ENCODE data around the gene SLC25A30. TPM values are rescaled to one million over a fixed set of nuclear protein-coding genes. Genes with fewer than 3 reads are reported as not detected.

The SLC25A30 gene
- total and polyA plus RNA-seq, 9 of the 15 experiments (the other 6 are each of a cell fraction or from before 2014, with no cell fraction given) = 1.1 to 11.1 (median 5.6) TPM

DNA sequence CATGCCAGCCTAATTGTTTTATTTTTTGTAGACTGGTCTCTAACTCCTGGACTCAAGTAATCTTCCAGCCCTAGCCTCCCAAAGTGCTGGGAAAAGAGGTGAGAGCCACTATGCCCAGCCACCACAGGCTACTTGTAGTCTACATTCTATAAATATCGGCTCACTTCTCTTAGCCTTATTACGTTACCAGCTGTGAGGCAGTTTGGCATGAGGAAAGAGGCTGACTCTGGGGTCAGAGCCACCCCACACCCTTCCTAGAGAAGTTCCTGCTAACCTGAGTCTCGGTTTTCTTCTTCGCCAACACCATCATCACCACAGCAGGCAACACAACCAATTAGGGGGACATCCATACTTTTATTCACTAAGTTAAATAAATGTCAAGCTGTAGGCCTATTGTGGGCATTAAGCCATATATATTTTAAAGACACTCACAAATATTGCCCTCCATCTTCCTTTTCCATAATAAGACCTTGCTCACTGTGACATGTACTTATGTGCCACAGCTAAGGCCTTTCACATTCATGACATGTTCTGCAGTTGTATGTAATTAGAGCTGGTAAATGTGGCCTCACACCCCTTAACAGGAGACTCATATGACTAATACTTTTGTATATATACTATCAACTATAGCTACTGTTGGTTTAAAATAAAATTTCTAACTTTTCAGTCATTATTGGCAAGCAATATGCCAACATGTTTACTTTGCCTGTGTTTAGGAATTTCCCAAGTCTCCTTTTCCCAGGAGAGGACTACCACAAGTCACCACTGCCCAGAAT is 5.7 kb downstream of the SLC25A30 start:
- Histone ChIP-seq H3K9me1 (ENCODE audit: control insufficient read depth, insufficient read depth, low read length) (peaks cover 3% of the 10 kb centered on the region), H4K20me1 (replicated peaks; ENCODE audit: control insufficient read depth, insufficient read depth, low read length) (no peaks in the 10 kb centered on the region), H3K79me2 (ENCODE audit: control insufficient read depth, insufficient read depth, low read length) (peaks cover 12% of the 10 kb centered on the region; the same call in 2 of the 3 replicates), H3K9me3 (replicated peaks; ENCODE audit: control insufficient read depth, insufficient read depth, low read depth, low read length) (no peaks in the 10 kb centered on the region), H3K4me3 (no peak overlapping the region), H3K9ac (ENCODE audit: insufficient read depth in 1 of 2, low read depth in 2 of 2, low read length in 2 of 2) (no peak overlapping the region), H3K27me3 (ENCODE audit: control insufficient read depth in 2 of 2, insufficient read depth in 2 of 2, low read length in 2 of 2) (no peaks in the 10 kb centered on the region), H2AFZ (ENCODE audit: low read depth, low read length) (no peak overlapping the region), H3K27ac (ENCODE audit: extremely low read depth, low read depth, low read length) (no peak overlapping the region), H3K4me2 (ENCODE audit: insufficient read depth, low read length) (no peak overlapping the region), H3K36me3 (ENCODE audit: control insufficient read depth, insufficient read depth, low read length) (peaks cover 16% of the 10 kb centered on the region; the same call in 2 of the 3 replicates), H3K4me1 (replicated peaks in 1 of 2; ENCODE audit: control insufficient read depth in 2 of 2, insufficient read depth in 2 of 2, low read length in 2 of 2) (peaks cover 7 to 17% of the 10 kb centered on the region in 2 experiments; a peak in 3 of 5 replicates)
- BruUV-seq (replicated peaks) = no TSS peak
- intact Hi-C loops (cut with micrococcal nuclease) = no loop called here
- POLR2A ChIA-PET = no interaction called here
- CTCF ChIA-PET (ENCODE audit: low intra/inter-chr PET ratio) = no interaction called here
- no peak for TF ChIP-seq ARID1B (IDR thresholded peaks at IDR 0.05)
- no peak for TF ChIP-seq POLR2AphosphoS2 (IDR thresholded peaks at IDR 0.05; ENCODE audit: low read length)
- DNase-seq (ENCODE audit: extremely low read depth in 1 of 4, low spot score in 3 of 4) (no peak), ATAC-seq (no peak), FAIRE-seq (no peak)
- in situ Hi-C loops (cut with MboI) = no loop called here
- 89% methylated on average over 4 of the region's 4 CpGs for WGBS (ENCODE audit: insufficient coverage, low coverage, missing lambda C conversion rate)

- in situ Hi-C loops (cut with MboI) = no loop called here
- POLR2A ChIA-PET = no interaction called here
- TF ChIP-seq, protein P1, sequence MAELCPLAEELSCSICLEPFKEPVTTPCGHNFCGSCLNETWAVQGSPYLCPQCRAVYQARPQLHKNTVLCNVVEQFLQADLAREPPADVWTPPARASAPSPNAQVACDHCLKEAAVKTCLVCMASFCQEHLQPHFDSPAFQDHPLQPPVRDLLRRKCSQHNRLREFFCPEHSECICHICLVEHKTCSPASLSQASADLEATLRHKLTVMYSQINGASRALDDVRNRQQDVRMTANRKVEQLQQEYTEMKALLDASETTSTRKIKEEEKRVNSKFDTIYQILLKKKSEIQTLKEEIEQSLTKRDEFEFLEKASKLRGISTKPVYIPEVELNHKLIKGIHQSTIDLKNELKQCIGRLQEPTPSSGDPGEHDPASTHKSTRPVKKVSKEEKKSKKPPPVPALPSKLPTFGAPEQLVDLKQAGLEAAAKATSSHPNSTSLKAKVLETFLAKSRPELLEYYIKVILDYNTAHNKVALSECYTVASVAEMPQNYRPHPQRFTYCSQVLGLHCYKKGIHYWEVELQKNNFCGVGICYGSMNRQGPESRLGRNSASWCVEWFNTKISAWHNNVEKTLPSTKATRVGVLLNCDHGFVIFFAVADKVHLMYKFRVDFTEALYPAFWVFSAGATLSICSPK (IDR thresholded peaks at IDR 0.05; ENCODE audit: borderline replicate concordance) = no peak
- TF ChIP-seq SMARCA4 (IDR thresholded peaks at IDR 0.05) = no peak
- TF ChIP-seq ZNF589 (CRISPR knock-in tag; IDR thresholded peaks at IDR 0.05; ENCODE audit: low read depth) = no peak
- TF ChIP-seq KLF13 (tag; IDR thresholded peaks at IDR 0.05; ENCODE audit: borderline replicate concordance, low read depth) = no peak
- no peak for TF ChIP-seq MAFG (tag; conservative IDR thresholded peaks at IDR 0.05)
- TF ChIP-seq RNF2 (IDR thresholded peaks at IDR 0.05) = no peak
- no peak for TF ChIP-seq LARP7 (IDR thresholded peaks at IDR 0.05)
- TF ChIP-seq ZNF780A (CRISPR knock-in tag; IDR thresholded peaks at IDR 0.05) = no peak
- no peak for TF ChIP-seq HDAC3 (IDR thresholded peaks at IDR 0.05; ENCODE audit: borderline replicate concordance, partially characterized antibody)
- no peak for TF ChIP-seq ZNF644 (tag; IDR thresholded peaks at IDR 0.05; ENCODE audit: low read depth)
- no peak for TF ChIP-seq SMAD4 (CRISPR knock-in tag; conservative IDR thresholded peaks at IDR 0.05)
- TF ChIP-seq TEAD1 (CRISPR knock-in tag; IDR thresholded peaks at IDR 0.05) = no peak
- TF ChIP-seq TCF7 (IDR thresholded peaks at IDR 0.05; ENCODE audit: borderline replicate concordance) = no peak
Observed at GRCh38 chr13:45411631-45412030, 6.5 kb downstream of the SLC25A30 start.

More at GRCh38 chr13:45411631-45412030, 6.5 kb downstream of the SLC25A30 start:
- DNase-seq (ENCODE audit: extremely low read depth in 1 of 4, low spot score in 3 of 4) (no peak), FAIRE-seq (no peak), ATAC-seq (no peak)
- H3K4me2 ChIP-seq (ENCODE audit: insufficient read depth, low read length) = no peak overlapping the region
- H3K9me3 ChIP-seq (replicated peaks; ENCODE audit: control insufficient read depth, insufficient read depth, low read depth, low read length) = no peaks in the 10 kb centered on the region
- H3K9me1 ChIP-seq (ENCODE audit: control insufficient read depth, insufficient read depth, low read length) = peaks cover 3% of the 10 kb centered on the region
- H3K27me3 ChIP-seq (ENCODE audit: control insufficient read depth in 2 of 2, insufficient read depth in 2 of 2, low read length in 2 of 2) = no peaks in the 10 kb centered on the region
- no TSS peak for BruUV-seq (replicated peaks)
- peaks cover 8% of the 10 kb centered on the region; the same call in 2 of the 3 replicates for H3K79me2 ChIP-seq (ENCODE audit: control insufficient read depth, insufficient read depth, low read length)
- intact Hi-C loops (cut with micrococcal nuclease) = no loop called here
- H3K4me3 ChIP-seq = no peak overlapping the region
- no peaks in the 10 kb centered on the region for H4K20me1 ChIP-seq (replicated peaks; ENCODE audit: control insufficient read depth, insufficient read depth, low read length)
- H3K36me3 ChIP-seq (ENCODE audit: control insufficient read depth, insufficient read depth, low read length) = peaks cover 16% of the 10 kb centered on the region; the same call in 2 of the 3 replicates
- peaks cover 6 to 14% of the 10 kb centered on the region in 2 experiments; a peak in 3 of 5 replicates for H3K4me1 ChIP-seq (replicated peaks in 1 of 2; ENCODE audit: control insufficient read depth in 2 of 2, insufficient read depth in 2 of 2, low read length in 2 of 2)
- CTCF ChIA-PET (ENCODE audit: low intra/inter-chr PET ratio) = no interaction called here
- no peak overlapping the region for H2AFZ ChIP-seq (ENCODE audit: low read depth, low read length)
- 66% methylated on average over 3 of the region's 4 CpGs for WGBS (ENCODE audit: insufficient coverage, low coverage, missing lambda C conversion rate)
- H3K9ac ChIP-seq (ENCODE audit: insufficient read depth in 1 of 2, low read depth in 2 of 2, low read length in 2 of 2) = no peak overlapping the region
- no peak overlapping the region for H3K27ac ChIP-seq (ENCODE audit: extremely low read depth, low read depth, low read length)

Data from K562 (cell line).